ENCODE results near the gene POLRMT.
A peak's percentile ranks its signal among the peaks of the same experiment; 100 is the strongest.

POLRMT gene

GRCh38 chr19:662962-663681, 29.8 kb upstream of the POLRMT start, which contains the start of gene RNF126:
Gene RNF126 (minus strand): TSS chr19:663214. CDS start chr19:663121, 93 bp downstream.
- peak; percentile 81 to 91 for DNase-seq

- DNase-seq = peak in 1 of 2 experiments; percentile 25
Measured at GRCh38 chr19:662207-662961, 29.0 kb upstream of the POLRMT start.

- DNase-seq = no peak
Measured at GRCh38 chr19:661427-662196, 28.3 kb upstream of the POLRMT start.

GRCh38 chr19:660793-661426, 27.6 kb upstream of the POLRMT start:
- no peak for DNase-seq

- DNase-seq = no peak
Measured at GRCh38 chr19:658916-659839, 25.8 kb upstream of the POLRMT start.

DNA sequence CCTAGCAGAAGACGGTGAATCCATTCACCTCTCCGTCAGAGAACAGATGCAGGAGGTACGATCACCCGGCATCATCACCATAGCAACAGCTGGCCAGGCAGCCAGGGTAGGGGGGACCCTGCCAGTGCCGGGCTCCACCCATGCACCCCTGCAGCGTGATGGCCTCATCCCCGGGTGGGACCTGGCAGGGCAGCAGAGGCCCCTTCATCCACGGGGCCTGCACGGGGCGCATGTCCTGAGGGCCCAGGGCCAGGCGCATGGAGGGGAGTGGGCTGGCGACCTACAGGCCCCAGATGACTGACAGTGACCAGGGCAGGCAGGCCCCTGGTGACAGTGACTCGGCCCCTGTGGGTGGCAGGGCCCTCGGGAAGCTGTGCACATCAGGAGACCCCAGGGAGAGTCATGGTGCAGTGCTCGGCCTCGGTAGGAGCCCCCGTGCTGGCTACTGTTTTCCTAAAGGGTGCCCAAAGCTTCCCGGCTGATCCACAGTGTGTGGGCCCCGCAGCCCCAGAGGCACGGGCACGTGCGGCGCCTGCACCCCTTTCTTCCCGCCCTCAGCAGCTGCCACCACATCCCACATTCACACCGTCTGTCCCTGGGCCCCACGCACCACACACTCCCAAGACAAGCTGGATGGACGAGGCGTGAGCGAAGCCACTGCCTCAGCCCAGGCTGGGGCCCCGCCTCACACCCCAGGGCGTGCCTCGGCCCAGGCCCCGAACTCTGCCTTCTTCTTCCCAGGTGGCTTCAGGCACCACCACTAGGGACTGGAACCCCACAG, 24.9 kb upstream of the POLRMT start:
- no peak for DNase-seq

GRCh38 chr19:657611-658010, 24.3 kb upstream of the POLRMT start:
- no peak for DNase-seq

GRCh38 chr19:656751-657559, 23.6 kb upstream of the POLRMT start:
- no peak for DNase-seq

DNA sequence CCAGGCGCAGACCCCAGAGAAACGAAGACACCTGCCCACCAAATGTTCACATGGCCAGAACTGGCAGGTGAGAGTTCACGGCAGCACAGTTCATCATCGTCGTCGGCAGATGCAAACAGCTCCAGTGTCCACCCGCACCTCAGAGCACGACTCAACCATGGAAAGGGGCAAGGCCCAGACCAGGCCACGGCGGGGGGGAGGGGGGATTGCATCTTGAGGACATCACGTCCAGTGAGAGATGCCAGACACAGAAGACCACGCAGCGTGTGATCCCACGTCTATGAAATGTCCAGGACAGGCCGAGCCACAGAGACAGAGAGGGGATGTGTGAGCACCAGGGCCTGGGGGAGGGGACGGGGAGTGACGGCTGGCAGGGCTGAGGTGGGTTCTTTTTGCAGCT, 22.4 kb upstream of the POLRMT start:
- DNase-seq = no peak

- DNase-seq = no peak
Measured at GRCh38 chr19:653425-653824, 20.1 kb upstream of the POLRMT start.

GRCh38 chr19:652467-653389, 19.4 kb upstream of the POLRMT start:
- DNase-seq = no peak

DNA sequence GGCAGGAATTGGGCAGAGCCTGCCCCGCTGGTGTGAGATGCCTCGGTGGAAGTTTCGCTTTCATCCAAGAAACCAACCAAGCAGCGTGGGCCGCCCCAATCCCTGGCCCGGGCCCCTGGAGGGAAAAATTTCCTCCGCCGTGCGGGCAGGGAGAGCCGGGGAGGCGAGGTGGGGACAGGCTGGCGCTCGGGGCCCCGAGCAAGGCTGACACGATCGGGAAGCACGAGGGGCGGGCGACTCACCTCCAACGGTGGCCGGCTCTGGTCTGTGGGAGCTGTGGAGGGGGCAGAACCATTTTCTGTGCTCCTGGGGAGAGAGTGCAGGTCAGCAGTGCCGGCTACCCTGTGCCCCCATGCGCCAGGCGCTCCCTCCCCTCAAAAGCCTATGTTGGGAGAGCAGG, 18.7 kb upstream of the POLRMT start:
- no peak for DNase-seq

GRCh38 chr19:651114-651818, 17.9 kb upstream of the POLRMT start:
- DNase-seq = no peak

GRCh38 chr19:650121-650520, 16.8 kb upstream of the POLRMT start:
- DNase-seq = no peak

DNA sequence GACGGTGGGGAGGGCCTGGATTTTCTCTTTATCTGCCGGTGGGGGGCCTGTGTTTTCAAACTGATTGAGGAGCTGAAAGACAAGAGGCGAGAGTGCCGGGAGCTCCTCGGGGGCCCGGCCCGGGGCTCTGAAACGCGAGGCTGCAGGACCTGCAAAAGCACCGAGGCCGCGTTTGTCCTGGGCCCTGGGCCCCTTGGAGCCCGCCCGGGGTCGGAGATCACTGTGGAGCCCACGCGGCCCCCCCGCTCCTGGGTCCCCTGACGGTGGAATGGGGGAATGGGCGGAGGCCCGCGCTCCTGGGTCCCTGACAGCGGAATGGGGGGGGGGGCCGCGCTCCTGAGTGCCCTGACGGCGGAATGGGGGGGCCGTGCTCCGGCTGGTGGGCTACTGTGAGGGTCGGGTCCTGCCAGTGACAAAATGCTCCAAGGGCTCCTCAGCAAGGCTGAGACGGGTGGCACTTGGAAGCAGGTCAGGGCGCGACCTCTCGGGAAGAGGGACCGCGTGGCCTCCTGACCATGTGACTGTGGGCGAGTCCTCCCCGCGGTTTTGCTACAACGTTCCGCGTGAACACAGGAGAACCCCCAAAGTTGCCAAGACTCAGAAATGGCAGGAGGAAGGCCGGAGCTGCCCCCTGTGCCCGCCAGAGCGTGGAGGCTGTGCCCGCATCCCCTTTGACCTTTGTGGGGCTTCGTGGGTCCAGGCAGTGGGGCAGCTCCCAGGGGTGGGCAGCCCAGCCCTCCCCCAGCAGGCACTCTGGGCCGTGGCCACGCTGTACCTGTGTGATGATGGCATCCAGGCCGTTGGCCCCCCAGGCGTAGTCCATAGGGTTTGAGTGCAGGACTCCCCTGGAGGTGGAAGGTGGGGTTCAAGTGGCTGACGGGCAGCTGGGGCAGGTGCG, 15.8 kb upstream of the POLRMT start:
- no peak for DNase-seq

DNA sequence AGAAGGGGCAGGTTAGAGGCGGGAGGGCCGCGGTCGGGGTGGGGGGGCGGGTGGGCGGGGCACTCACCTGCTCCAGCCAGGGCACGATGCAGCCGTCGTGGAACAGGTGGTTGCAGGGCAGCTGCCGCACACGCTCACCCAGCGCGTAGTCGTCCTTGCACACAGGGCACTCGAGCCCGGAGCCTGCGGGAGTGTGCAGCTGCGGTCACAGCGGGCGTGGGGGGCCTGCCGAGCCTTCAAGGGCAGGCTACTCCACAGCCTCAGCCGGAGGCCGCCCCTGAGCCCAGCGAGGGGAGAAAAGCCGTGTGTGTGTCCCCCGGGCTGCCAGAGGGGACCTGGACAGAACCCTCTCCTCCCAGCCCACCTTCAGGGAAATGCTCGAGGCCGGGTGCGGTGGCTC, 15.0 kb upstream of the POLRMT start:
- no peak for DNase-seq

- no peak for DNase-seq
Measured at GRCh38 chr19:647566-648284, 14.4 kb upstream of the POLRMT start.

All from NCI-H524 (cell line).